IPS DF 19.7 (cell line): ENCODE results near the gene BHLHE41.

Experiments
- DNase-seq: peaks from one replicate; pipeline ENCODE4 v3.0.0-alpha.2; 2013; ENCODE audit warnings: low read depth, low spot score

The BHLHE41 gene

DNA sequence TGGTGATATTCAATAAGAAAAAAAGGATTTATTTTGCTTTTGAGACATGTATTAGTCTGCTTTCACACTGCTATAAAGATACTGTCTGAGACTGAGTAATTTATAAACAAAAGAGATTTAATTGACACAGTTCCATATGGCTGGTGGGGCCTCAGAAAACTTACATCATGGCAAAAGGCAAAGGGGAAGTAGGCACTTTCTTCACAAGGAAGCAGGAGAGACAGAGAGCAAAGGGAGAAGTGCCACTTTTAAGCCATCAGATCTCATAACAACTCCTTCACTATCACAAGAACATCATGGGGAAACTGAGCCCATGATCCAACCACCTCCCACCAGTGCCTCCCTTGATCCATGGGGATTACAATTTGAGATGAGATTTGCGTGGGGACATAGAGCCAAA lies 43.9 kb downstream of the BHLHE41 start:
- DNase-seq: no peak

- DNase-seq: no peak
Measured at GRCh38 chr12:26077915-26078702, 46.7 kb downstream of the BHLHE41 start.
